KOPT-K1 (cell line): ENCODE measurements around the gene TEAD1.

Experiments used
- H3K27ac ChIP-seq: fragments of 200-600 bp; sonication (generic); 2 replicates; pipeline ENCODE4 v1.5.1; 2016; ENCODE audit warnings: antibody characterized with exemption, mild to moderate bottlenecking, low read depth, low read length; ENCODE audit not compliant: poor library complexity, severe bottlenecking
- H3K36me3 ChIP-seq: fragments of 200-600 bp; sonication (generic); 2 replicates; pipeline ENCODE4 v1.5.1; 2017; ENCODE audit warnings: antibody characterized with exemption, mild to moderate bottlenecking, low read length, moderate library complexity; ENCODE audit not compliant: insufficient read depth
- H3K9me3 ChIP-seq: fragments of 200-600 bp; sonication (generic); 2 replicates; pipeline ENCODE4 v1.5.1; 2017; ENCODE audit warnings: antibody characterized with exemption, low read length, mild to moderate bottlenecking; ENCODE audit not compliant: insufficient read depth, poor library complexity, severe bottlenecking

TEAD1 gene

DNA sequence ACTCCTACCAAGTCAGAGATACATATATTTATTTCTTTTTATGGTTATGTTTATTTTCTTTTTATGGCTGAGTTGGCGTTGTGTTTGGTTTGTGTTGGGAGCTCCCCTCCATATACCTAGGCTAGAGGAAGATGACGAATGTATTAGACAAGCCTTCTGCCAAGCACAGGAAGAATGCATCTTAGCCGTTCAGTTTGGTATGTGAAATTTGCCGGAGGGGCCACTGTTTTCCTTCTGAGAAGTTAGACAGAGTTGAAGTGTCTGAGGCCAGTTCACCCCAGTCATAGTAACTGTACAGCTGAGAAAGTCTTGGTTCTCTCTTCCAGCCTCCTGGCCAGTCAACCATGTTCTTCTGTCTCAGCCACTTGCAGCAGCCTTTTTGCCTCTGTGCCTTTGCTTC lies 29.8 kb downstream of the TEAD1 start:
- no peak overlapping the region for H3K27ac ChIP-seq
- no peaks in the 10 kb centered on the region for H3K9me3 ChIP-seq

DNA sequence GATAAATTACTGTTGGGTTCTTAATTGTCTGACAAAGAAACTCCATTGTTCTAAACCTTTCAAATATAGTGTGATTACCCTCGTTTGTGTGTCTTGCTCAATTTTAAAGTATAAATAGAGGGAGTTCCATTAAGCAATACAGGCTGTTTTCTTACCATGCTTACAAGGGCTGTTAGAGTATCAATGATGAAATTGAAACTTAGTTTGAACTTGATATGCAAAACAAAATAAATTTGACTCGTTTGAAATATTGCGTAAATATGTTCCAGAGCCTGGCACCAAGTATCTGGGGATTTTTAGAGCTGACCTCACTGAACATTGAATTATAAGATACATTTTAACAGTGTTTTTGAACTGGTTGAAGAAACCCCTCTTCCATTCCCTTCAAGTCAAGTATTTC lies 31.7 kb downstream of the TEAD1 start:
- no peaks in the 10 kb centered on the region for H3K9me3 ChIP-seq
- H3K36me3 ChIP-seq = no peaks in the 10 kb centered on the region
- H3K27ac ChIP-seq = no peak overlapping the region

More for the DNA sequence above, 29.8 kb downstream of the TEAD1 start:
- no peaks in the 10 kb centered on the region for H3K36me3 ChIP-seq

DNA sequence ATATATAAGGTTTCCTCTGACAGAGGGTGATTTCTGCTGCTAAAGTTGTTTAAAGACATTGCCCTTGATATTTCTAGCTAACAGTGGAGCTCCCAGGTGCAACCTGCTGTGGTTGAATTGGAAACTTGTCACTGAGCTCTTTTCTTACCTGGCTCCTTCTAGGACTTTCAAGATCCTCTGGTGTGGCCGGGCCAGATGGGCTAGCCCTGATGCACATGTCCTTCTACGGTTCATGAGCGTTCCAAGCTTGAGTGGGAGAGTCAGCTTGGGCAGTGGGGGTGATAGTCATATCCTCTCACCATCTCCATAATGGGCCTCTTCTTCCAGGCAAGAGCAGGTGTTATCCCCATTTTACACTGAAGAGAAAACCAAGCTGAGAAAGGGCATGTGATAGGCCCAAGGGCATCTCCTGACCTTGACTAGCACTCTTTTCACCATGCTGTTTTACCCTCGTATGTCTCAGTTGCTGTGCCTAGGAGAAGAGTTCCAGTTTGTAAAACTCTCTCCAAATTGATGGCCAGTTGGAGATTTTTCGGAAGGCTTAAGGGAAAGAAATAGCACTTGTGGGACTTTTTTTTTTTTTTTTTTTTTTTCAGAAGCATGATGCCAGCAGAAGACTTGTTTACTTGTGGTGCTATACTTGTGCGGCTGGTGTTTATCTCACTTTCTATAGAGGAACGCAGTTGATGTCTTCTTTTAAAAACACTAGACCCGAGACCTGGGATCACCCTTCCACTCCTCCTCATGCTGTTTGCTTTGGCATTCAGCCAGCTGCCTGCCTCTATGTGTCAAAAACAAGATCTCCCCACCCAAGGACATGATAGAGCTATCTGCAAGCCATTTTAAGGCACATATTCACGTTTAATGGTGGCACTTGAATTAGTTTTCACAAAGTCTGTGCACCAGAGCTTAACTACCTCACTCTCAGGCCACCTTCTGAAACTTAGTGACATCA lies 32.6 kb downstream of the TEAD1 start:
- no peak overlapping the region for H3K27ac ChIP-seq
- H3K36me3 ChIP-seq = no peaks in the 10 kb centered on the region
- H3K9me3 ChIP-seq = no peaks in the 10 kb centered on the region

DNA sequence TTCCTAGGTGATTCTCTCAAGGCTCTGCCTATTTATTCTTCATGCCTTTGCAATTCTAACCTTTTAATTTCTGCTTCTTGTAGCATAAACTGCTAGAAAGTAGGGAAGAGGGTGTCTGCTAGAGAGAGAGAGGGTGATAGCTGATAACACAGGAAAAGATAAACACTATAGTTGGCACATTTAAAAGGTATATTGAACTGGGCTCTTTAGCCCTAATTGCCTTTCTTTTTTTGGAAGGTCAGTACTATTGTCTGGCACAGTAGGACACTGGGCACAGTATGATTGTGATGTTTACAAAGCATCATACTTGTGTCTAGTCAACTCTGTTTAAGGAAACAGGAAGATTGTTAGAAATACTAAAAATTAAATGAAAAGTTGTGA lies 33.3 kb downstream of the TEAD1 start:
- H3K36me3 ChIP-seq = no peaks in the 10 kb centered on the region
- no peak overlapping the region for H3K27ac ChIP-seq

DNA sequence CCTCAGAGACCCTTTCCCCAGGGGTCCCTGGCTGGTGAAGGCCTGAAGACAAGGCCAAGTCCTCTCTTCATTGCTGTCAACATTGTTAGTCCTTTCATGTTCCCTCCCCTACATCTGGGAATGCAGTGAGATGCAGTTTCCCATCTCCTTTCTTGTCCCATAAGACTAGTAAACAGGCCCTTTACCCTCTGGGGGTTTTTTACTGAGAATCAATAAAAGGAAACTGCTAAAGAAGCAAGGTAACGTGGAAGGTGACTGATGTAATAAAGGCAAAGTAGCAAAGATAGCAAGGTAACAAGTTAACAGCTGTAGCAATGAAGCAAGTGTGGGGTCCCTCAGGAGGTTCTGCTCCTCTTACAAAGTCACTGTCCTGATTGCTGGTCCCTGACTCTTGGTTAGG lies 37.3 kb downstream of the TEAD1 start:
- H3K27ac ChIP-seq = no peak overlapping the region
- no peaks in the 10 kb centered on the region for H3K36me3 ChIP-seq
- no peaks in the 10 kb centered on the region for H3K9me3 ChIP-seq

More for the DNA sequence above, 33.3 kb downstream of the TEAD1 start:
- H3K9me3 ChIP-seq = no peaks in the 10 kb centered on the region

DNA sequence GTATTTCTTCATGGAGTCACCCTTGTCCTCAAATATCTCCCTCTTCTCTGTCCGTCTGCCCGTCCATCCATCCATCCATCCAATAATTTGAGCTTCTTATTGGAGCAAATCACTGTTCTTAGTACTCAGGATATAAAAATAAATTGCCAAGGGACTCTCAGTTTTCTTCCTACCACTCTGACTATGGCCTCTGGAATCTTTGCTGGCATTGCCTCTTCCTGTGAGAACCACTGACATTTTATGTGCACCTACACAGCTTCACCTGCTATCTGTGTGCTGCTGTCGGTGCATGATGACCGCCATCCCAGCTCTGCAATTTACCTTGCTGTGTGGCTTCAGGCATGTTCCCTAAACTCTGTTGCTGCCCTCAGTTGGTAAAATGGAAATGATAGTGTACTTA lies 37.9 kb downstream of the TEAD1 start:
- Histone ChIP-seq H3K9me3 (no peaks in the 10 kb centered on the region), H3K36me3 (no peaks in the 10 kb centered on the region), H3K27ac (no peak overlapping the region)

DNA sequence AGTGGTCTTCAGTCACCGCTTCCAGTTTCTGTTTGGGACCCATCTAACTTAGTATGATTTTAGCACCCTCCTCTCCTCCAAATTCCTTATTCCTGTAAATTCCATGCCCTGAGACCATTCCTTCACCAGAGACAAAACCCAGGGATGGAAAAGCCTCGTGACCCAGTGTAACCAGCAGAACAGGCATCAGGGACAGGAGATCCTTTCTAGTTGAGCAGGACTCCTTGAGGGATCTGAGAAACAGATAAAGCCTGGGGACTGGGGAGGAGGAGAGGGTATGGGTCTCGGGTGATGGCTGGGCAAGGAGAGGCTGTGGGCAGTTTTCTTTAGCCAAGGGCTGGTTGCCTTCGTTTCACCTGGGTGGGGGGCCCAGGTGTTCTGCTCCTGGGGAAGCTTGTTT lies 40.9 kb downstream of the TEAD1 start:
- Histone ChIP-seq H3K27ac (no peak overlapping the region), H3K36me3 (no peaks in the 10 kb centered on the region), H3K9me3 (no peaks in the 10 kb centered on the region)

DNA sequence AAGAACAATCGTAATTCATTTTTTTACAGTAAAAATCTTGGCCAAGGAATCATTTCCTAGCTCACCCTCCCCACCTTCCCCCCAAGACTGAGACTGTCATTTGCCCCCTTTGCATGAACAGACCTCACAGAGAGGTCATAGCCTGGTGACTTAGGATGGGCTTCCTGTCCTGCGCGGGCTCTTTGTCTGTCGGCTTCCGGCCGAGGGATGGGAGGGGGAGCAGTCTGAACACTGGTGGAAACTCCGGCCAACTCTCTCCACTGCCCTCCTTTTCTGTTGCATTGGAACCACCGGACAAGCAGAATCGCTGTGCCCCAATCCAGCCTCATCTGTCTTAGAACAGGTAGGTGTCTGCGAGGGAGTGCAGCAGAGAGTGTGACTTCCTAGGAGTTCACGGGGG lies 41.7 kb downstream of the TEAD1 start:
- no peaks in the 10 kb centered on the region for H3K9me3 ChIP-seq
- H3K27ac ChIP-seq = no peak overlapping the region
- H3K36me3 ChIP-seq = no peaks in the 10 kb centered on the region

DNA sequence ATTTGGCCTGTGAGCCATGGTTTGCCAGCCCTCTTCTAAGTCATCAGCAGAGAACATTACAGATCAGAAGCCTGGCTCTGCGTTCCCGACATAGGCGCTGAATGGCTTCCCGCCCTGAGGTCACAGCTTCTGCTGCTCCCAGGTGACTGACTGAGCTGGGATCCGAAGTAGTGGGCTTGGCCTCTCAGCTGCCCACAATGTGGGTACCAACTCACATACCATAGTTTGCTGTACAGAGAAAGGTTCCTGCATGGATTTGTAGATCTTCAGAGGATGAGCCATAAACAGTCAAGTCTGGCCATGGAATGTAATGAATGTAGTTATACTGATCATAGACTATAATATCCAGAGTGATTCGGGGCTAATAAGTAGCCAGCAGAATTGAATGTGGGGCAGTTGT lies 42.6 kb downstream of the TEAD1 start:
- H3K27ac ChIP-seq = no peak overlapping the region
- no peaks in the 10 kb centered on the region for H3K9me3 ChIP-seq
- no peaks in the 10 kb centered on the region for H3K36me3 ChIP-seq

DNA sequence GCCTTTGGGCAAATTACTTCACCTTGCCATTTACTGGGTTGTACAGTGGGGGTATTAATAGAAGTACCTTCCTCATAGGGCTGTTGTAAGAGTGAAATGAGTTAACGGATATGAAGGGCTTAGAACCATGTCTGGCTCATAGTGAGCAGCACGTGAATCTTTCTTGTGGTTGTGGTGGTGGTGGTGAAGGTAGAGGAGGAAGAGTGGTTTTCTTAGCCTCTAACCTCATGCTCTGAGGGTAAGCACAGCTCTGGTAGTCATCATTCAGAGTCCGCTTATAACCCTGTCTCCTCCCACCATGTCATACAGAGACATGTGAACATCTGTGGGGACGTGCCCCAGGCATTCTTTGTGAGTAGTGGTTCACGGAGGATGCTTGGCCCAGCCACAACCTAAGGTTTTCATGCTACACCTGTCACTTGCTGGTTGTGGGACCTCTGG lies 43.6 kb downstream of the TEAD1 start:
- Histone ChIP-seq H3K36me3 (no peaks in the 10 kb centered on the region), H3K9me3 (no peaks in the 10 kb centered on the region), H3K27ac (no peak overlapping the region)

DNA sequence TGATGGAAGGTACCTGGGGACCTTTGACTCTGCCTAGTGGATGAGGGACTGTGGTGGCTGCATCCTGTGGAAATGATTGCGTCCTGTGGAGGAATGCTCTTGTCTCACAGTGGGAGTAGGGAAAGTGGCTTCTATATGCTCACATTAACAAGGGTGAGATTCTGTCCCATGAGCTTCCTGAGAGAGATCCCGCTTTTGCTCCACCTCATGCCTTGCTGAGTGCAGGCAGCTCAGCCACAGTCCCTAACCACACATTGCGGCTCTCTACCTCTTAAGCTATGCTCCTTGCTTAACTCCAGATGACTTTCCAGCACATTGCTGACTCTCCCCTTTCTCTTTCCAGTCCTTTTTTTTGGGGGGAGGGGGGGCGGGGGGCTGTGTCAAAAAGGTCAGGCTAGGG lies 45.0 kb downstream of the TEAD1 start:
- no peaks in the 10 kb centered on the region for H3K36me3 ChIP-seq
- H3K9me3 ChIP-seq = no peaks in the 10 kb centered on the region
- no peak overlapping the region for H3K27ac ChIP-seq

DNA sequence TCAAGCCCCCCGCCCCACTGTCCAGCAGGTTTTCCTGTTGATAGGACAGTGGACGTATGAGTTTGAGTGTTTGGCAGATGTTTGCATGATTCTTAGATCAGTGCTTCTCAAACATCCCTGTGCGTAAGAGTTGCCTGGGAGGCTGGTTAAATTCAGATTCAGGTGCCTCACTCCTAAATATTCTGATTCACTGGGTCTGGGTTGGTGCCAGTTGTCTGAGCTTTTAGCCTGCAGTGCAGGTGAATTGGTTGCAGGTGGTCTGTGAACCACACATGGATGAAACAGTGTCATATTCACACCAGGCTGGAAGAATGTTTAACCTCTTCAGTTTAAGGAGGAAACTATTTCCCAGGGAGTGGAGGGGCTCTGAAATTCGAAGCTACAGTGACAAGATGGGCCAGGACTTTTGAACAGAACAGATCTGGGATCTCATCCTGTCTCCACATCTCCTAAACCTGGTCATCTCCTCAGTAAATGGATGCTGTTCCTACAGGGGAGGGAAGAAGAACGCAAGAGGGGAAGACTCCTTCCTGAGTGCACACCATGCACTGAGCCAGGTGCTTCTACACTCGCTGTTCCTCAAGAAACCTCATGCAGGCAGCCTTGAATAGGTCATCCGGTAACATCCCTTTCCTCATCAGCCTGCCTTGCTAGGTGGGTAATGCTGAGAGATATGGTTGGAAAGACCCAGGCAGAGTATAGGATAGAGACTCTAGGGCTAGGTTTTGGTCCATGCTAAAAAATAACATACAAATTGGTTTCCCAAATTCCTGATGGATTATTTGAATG lies 47.8 kb downstream of the TEAD1 start:
- Histone ChIP-seq H3K9me3 (no peaks in the 10 kb centered on the region), H3K36me3 (no peaks in the 10 kb centered on the region), H3K27ac (no peak overlapping the region)

DNA sequence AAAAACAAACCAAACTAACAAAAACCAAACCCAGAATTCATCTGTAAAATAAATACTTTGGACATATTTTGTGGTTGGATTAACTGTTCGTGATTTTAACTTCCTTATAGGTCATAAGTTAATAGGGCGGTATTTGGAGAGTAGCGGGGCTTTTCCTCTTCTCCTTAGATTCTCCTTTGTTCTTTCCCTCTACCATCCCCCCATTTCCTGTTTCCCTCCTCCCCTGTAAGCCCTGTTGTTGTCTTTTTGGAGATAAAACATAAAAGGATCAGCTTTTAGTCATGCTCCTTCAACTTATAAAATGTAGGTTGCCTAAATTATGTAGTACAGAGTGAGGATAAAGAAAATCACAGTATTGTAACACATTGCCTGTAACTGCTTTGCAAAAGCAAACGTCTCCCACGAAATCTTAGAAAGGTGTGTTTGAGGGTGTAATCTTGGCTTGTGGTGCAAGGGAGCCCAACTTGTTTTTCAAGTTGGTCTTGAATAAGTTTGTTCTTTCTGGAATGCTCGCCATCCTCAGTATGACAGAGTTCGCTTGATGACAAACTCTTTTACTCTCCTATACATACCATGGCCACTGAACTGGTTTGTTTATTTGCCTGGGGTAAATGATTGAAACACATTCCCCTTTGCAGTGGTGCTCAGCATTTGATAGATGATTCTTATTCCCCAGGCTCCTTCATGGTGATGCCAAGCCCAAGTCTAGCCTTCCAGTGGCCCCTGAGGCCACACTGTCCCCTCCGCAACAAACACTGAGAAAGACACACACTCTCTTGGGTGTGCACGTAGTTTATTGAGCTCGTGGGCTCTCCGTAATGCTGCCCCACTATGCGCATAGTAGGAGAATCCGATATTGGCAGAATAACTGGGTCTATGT lies 49.4 kb downstream of the TEAD1 start:
- Histone ChIP-seq H3K36me3 (no peaks in the 10 kb centered on the region), H3K9me3 (no peaks in the 10 kb centered on the region), H3K27ac (no peak overlapping the region)

DNA sequence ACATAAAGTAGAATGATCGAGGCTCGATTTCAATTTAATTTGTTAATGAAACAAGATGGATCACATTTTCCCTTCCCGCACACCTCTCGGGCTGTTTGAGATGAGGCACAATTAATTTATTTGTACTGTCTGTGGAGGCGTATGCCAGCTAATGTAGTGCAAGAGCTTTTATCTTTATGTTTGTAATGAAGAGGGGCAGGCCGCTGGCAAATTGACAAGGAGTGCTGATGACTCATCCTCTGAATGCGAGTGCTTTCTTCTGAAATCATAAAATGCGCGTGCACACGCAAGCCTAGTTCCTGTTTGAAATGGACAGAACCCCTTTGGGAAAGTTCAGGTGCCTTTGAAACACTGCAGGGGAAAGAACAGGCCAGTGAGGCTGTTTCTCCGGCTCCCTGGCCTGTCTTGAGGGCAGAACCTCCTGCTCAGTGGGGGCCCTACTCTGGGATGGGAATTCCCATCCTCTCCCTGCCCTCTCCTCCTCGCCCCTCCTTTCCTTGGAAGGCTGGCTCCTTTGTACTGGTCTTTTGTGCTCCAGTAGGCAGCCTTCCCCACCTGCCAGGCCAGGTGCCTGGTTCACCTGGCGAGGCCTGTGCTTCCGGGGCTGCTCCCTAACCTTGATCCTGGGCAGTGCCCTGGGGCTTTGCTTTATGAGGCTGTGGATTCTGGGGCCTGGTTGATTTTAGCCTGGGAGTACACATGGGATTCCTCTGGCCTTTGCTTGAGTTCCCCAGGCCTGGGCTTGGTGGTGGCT lies 50.3 kb downstream of the TEAD1 start:
- H3K36me3 ChIP-seq = no peaks in the 10 kb centered on the region
- H3K27ac ChIP-seq = no peak overlapping the region
- H3K9me3 ChIP-seq = no peaks in the 10 kb centered on the region
